Activated CD8-positive, alpha-beta memory T cell treated with anti-CD3 and anti-CD28 coated beads, Interleukin-2, amount 50 U/mL, for 48 hours (primary cell): ENCODE data around the gene RCHY1.
A peak's percentile ranks its signal among the peaks of the same experiment; 100 is the strongest.
"Not testable (repeated sequence)": the region's sequence is repeated elsewhere in the genome, so short reads cannot be mapped to it uniquely, and the experiment has no call there.

Experiments
- DNase-seq: peaks from one replicate; pipeline ENCODE4 v3.0.0-alpha.2; 2020

Gene RCHY1

DNA sequence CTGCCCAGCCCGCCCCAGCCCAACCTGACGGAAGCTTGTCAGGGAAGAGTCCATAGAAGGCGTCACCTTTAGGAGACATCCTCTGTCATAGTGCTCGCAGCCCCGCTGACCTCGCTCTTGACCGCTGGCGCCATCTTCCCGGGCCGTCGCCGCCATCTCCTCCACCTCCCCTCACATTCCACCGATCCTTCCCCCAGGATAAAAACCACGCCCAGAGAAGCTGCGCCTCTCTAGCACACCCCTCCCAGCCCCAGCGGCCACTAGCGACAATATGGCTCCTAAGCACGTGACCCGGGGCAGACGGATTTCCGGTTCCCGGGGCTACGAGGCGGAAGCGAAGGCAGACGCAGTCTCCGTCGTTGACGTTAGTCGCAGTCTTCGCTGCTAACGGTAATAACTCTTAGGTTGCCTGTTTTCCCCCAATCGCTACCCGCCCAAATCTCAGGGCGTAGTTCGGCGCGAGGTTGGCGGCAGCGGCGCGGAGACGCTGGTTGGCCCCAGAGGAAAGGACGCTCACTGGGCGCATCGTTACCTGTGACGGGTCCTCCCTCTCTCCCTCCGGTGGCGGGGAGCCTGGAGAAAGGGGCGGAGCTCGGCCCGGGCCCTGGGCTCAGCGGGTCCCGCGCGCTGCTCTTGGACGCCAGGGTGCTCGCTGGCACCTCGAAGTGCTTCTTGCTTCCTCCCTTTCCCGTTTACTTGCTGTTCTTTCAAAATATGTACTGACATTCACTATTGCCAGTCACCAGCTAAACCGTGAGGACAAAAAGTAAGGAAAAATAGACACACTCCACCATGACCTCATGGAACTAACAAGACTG, at the start of gene RCHY1, which contains the start of gene THAP6:
Gene RCHY1 (minus strand): TSS at position 273 of the 818 bp plus-strand sequence. CDS start 117 bp downstream, at position 156.
Gene THAP6 (plus strand): TSS at position 343 of the 818 bp plus-strand sequence. CDS start 980 bp downstream, outside the sequence.
- DNase-seq = peak; percentile 93

DNA sequence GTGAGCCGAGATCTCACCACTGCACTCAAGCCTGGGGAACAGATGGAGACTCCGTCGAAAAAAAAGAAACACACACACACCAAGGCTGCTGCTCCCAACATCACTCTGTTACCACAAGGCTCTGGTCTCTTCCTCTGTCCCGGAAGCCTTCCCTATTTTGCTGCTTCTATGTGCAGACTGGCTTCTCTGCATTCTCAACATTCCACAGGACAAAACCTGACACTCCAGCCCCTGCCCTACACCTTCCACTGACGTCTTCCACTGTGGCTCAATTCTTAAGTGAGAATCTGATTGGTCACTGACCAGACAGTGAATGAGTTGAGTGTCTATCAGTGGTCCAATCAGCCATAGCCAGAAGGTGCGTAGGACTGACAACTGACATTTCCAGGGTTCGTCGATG, 47.6 kb upstream of the RCHY1 start:
- no peak for DNase-seq

DNA sequence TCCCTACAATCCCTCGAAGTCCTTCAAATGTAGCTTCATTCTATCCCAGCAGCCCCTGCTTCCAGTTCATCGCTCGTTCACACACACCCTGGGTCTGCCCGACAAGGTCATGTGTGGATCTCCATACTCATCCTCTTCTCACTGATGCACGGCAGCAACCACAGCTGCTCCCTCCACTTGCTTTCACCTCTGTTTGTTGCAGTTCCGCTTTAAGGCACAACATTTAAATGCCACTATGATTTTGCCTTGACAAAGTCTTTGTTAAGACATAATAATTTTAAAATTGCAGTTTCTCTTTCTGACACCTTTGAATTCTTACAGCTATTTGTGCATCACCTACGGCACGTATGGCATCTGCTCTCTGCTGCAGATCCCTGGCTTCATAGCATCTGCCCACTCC, 43.5 kb upstream of the RCHY1 start:
- no peak for DNase-seq

DNA sequence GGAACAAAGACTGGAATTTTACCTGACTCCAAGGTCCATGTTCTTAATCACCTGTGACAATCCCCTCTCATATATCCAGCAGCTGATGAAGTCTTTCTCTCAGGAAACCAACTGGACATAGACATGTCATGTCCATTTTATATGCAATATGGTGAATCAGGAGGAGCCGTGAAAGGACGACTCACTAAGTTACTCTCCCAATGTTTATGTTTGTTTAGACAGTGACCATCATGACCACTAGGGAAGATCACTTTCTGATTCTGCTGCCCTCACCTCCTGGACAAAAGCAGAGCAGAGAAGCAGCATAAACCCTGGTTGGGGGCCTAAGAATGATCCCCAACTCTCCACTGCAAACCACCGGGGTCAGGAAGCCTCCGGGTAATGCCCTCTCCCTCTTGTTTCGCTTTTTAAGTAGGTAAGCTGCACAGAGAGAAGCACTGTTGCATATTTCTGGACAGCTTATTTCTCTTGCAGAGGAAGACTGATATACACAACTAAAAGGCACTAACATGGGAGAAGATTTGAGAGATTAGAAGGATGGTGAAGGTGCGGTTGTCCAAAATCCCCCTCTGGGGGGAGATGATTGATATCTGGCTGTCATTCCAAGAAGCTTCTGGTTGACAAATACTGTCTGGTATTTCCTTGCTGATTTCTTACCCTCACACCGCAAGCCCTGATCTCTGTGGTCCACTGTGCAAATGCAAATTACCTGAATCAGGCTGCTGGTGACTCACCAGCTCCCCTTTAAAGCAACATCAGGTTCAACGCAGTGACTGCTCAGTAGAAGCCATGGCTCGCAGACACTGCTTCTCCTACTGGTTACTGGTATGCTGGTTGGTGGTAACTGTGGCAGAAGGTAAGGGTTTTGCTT, 41.3 kb upstream of the RCHY1 start, which contains the start of gene ODAPH:
Gene ODAPH (plus strand): TSS at position 773 of the 871 bp plus-strand sequence. CDS start 17 bp downstream, at position 790.
- DNase-seq = no peak

DNA sequence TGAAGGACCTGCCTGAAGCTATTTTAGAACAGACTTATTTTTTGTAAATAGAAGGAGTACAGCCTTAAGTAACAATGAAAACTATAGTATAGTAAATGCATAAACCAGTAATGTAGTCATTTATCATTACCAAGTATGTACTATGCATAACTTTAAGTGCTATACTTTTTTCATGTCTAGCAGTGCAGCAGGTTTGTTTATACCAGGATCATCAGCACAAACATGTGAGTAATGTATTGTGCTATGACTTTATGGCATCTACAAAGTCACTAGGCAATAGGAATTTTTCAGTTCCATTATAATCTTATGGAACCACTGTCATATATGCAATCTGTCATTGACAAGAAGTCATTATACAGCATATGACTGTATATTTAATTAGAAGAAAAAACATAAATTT, 38.2 kb upstream of the RCHY1 start:
- no peak for DNase-seq

DNA sequence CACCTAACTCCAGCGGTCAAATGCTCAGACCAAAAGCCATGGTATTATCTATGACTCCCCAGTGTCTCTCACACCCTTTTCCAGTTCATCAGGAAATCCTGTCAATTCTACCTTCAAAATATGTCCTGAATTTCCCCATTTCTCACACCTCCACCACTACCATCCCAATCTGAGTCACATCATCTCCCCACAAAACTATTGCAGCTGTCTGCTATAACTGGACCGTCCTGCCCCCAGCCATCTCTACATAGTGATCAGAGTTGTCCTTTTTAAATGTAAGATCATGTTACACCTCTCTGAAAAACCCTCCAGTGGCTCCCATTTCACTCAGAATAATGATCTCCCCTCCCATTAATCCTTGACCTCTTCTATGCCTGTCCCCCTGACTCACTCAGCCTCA, 34.8 kb upstream of the RCHY1 start:
- DNase-seq = no peak

DNA sequence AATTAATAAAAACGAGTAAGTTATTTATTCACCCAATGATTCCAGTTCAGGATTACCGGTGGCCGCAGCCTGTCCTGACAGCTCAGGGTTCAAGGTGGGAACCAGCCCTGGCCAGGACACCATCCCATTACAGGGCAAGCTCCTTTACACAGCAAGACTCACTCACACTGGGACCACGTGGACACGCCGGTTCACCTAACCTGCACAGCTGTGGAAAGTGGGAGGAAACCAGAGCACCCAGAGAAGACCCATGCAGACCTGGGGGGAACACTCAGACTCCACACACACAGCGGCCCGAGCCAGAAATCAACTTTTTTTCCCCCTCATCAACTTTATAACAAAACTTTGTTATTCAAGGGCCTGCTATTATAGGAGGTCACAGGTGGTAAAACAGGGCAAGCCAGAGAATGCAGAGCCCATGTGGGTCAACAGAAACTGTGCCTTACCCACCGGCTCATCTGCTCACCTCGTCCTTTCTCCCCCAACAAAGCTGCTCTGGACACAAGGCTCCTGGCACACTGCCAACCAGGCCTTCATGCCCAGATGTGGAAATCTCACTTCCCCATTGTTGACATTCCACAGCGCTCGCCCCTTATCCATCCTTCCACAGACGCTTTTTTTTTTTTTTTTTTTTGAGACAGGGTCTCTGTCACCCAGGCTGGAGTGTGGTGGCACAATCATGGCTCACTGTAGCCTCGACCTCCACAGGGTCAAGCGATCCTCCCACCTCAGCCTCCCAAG, 33.6 kb upstream of the RCHY1 start:
- no peak for DNase-seq

DNA sequence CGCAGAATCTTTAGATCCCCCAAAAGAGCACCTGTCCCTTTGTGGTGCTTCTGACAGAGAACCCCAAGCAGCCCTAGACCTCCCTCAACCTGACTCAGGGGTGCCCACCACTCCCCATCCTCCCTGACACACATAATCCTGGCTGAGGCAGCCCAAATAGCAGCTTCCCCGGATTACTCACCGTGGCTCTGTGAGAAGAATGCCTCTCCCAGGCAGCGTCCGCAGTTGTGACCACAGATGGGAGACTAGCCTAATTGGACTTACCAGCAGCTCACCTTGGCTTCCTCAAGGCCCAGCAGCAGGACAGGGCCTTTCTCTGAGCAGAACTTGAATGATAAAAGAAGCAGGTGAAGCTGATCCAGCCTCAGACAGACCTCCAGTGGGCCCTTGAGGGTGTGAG, 31.3 kb upstream of the RCHY1 start:
- no peak for DNase-seq

DNA sequence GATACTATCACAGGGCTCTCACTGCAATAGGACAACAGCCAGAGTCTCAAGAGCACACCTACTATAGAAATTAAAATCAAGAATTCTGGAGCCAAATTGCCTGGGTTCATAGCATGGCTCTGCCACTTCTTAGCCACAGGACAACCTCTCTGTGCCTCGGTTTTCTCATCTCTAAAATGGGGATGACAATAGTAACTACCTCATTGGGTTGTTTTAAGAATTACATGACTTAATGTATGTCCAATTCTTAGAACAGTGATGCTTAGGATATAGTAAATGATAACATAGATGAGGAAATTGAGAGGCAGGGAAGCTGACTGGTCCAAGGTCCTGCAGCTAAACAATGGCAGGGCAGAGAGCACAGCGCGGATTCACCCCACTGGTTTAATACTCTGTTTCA, 30.7 kb upstream of the RCHY1 start:
- no peak for DNase-seq

DNA sequence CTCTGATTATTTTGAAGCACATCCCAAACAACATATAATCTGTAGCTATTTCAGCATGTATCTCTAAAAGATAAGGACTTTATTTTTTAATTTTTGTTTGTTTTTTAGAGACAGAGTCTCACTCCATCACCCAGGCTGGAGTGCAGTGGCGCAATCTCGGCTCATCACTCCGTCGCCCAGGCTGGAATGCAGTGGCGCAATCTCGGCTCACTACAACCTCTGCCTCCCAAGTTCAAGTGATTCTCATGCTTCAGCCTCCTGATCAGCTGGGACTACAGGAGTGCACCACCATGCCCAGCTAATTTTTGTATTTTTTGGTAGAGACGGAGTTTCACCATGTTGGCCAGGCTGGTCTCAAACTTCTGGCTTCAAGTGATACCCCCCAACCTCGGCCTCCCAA, 30.0 kb upstream of the RCHY1 start:
- DNase-seq = not testable (repeated sequence)

DNA sequence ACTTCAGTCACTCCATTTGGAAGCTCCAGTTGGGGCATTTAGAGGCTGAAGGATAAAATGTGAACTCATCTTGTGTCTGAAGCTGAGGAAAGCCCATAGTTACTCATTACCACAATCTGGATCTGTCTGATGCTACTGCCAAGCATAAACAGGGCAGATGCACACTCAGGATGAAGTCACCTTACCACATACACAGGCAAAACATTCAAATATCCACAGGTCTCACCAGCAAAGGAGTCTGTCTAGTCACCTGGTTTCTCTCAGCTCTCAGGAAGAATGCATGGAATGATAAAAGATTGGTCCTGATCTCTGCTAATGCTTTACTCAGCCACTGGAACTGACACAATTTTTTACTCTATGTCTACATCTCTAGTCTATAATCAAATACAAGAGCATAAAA, 28.6 kb upstream of the RCHY1 start:
- DNase-seq = no peak

DNA sequence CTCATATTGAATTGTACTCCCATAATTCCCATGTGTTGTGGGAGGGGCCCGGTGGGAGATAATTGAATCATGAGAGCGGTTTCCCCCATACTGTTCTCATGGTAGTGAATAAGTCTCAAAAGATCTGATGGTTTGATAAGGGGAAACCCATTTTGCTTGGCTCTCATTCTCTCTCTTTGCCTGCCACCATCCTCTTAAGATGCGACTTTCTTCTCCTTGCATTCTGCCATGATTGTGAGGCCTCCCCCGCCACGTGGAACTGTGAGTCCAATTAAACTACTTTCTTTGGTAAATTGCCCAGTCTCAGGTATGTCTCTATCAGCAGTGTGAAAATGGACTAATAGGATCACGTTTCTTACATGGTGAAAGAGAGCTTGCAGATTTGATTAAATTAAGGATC, 23.1 kb upstream of the RCHY1 start:
- DNase-seq = not testable (repeated sequence)

DNA sequence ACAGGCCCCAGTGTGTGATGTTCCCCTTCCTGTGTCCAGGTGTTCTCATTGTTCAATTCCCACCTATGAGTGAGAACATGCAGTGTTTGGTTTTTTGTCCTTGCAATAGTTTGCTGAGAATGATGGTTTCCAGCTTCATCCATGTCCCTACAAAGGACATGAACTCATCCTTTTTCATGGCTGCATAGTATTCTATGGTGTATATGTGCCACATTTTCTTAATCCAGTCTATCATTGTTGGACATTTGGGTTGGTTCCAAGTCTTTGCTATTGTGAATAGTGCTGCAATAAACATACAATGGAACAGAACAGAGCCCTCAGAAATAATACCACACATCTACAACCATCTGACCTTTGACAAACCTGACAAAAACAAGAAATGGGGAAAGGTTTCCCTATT, 19.7 kb upstream of the RCHY1 start:
- not testable (repeated sequence) for DNase-seq

DNA sequence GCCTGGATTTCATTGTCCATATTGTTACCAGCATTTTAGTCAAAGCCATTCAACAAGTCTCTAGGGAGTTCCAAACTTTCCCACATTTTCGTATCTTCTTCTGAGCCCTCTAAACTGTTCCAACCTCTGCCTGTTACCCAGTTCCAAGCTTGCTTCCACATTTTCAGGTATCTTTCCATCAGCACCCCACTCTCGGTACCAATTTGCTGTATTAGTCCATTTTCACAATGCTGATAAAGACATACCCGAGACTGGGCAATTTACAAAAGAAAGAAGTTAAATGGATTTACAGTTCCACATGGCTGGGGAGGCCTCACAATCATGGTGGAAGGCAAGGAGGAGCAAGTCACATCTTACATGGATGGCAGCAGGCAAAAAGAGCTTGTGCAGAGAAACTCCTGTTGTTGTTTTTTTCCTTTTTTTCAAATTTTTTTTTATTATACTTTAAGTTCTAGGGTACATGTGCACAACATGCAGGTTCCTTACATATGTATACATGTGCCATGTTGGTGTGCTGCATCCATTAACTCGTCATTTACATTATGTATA, 19.2 kb upstream of the RCHY1 start:
- not testable (repeated sequence) for DNase-seq

DNA sequence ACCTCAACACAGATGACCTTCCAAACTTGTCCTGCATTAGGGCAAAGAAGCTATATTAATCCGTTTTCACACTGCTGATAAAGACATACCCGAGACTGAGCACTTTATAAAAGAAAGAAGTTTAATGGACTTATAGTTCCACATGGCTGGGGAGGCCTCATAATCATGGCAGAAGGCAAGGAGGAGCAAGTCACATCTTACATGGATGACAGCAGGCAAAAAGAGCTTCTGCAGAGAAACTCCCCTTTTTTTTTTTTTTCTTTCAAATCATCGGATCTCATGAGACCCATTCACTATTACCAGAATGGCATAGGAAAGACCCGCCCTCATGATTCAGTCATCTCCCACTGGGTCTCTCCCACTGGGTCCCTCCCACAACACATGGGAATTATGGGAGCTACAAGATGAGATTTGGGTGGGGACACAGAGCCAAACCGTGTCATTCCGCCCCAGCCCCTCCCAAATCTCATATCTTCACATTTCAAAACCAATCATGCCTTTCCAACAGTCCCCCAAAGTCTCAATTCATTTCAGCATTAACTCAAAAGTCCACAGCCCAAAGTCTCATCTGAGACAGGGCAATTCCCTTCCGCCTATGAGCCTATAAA, 17.4 kb upstream of the RCHY1 start:
- DNase-seq = not testable (repeated sequence)

DNA sequence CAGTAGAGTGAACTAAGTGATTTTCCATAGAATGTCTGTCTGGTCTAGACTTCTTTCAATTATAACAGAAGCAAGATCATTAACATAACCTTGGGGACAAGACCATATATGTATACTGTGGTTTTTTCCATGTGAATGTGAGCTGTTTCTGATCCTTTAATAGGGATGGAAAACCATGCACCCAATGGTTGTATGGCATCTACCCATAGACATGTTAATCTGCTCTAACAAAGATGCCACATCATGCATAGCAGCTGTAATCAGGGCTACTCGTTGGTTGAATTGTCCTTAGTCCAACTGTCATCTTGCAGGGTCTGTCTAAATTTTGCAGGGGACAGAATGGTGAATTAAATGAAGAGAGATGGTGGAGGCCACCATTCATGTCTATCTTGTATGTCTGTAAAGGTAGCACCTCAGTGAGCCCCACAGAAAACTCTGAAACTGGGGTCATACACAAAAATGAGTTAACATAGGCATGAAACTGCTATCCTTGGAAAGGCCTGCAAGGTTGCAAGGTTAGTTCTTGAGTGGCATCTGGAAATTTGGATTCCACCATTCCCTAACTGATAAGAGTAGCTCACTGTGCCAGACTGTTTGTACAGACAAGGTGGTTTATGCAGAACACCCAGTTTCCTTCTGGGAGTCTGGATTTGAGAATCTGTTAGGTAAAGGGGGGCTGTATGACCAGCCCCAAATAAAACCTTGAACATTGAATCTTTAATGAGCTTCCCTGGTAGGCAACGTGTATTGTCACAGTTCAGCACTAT, 16.5 kb upstream of the RCHY1 start:
- no peak for DNase-seq

DNA sequence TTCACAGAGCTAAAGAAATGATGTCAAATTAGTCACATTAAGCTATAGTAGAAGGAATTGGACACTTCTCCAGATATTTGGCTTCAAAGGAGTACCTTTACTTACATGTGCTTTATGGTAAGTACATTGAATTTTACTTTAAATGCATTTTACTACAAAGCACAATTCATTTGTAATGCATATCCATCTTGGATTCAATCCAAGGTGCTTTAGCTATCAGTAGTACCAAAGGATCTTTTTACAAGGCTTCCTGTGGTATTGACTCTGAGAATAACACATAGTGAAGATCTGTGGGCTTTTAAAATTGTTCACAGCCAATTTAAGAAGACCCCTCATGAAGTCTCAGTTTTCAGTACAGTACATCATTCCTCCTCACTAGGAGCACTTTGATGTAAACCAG, 13.3 kb upstream of the RCHY1 start:
- no peak for DNase-seq

DNA sequence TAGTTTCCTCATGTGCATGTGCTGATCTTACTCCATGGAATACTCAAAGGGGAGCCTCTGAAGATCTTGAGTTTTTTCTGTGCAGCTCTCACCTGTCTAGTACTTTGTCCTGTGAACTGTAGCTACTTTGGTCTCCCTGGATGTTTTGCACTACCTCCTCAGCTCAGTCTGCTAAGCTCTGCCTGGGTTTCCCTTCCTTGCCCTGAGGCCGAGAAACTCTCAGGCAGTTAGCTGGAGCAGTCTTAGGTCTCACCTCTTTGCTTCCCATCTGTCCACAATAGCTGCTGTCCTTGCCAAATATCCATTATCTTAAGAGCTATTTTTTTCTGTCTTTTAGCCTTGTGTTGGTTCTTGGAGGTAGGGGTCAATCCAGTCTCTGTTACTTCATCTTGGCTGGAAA, 11.7 kb upstream of the RCHY1 start:
- no peak for DNase-seq

DNA sequence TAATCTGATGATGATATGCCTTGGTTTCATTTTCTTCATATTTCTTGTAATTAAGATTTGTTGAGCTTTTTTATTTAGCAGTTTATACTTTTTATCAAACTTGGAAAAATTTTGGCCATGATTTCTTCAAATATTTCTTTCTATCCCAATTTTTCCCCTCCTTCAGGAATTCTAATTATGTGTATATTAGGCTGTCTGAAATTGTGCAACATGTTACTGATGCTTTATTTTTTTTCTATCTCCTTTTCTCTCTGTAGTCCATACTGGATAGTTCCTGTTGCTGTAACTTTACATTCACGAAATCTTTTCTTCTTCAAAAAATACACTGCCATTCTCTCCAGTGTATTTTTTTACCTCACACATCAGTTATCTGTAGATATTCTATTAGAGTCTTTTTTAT, 10.9 kb upstream of the RCHY1 start:
- no peak for DNase-seq

DNA sequence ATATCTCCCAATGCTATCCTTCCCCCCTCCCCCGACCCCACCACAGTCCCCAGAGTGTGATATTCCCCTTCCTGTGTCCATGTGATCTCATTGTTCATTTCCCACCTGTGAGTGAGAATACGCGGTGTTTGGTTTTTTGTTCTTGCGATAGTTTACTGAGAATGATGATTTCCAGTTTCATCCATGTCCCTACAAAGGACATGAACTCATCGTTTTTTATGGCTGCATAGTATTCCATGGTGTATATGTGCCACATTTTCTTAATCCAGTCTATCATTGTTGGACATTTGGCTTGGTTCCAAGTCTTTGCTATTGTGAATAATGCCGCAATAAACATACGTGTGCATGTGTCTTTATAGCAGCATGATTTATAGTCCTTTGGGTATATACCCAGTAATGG, 5.2 kb upstream of the RCHY1 start:
- DNase-seq = not testable (repeated sequence)

DNA sequence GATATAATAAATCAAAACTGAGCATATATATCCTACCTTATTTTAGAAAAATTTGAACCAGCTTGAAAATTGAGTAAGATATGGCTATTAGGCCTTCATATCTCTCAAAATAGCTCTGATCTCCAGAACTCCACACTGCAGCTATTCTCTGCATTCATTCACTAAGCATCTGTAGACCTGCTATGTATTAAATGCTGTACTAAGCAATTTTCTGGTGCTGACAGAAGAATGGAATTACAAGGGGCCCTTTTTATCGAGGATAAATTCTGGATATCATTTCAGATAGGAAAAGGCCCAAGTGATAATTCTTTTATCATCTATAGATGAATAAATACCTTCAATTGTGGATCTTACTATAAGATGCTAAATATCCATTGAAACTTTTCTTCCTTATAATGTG, 1.9 kb upstream of the RCHY1 start:
- no peak for DNase-seq
